Measurements from ENCODE around the gene MACROD2.

MACROD2 gene

DNA sequence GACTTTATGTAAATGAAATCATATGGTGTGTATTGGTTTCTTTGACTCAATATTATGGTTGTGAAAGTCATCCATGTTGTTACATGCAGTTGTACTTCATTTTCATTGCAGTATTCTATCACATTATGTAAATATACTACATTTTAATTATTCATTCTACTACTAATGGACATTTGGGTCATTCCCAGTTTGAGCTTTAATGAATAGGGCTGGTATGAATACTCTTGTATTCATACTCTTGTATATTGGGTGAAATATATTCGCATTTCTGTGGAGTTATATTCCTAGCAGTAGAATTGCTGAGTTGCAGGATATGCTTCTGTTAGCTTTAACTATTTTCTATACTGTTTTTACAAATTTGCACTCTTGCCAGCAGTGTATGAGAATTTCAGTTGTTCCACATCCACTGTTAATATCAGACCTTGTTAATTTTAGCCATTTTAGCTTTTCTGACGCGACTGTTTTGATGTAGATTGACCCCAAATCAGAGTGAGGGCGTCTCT is 1633.6 kb downstream of the MACROD2 start:
- DNase-seq (ENCODE audit: low read depth), result no peak

DNA sequence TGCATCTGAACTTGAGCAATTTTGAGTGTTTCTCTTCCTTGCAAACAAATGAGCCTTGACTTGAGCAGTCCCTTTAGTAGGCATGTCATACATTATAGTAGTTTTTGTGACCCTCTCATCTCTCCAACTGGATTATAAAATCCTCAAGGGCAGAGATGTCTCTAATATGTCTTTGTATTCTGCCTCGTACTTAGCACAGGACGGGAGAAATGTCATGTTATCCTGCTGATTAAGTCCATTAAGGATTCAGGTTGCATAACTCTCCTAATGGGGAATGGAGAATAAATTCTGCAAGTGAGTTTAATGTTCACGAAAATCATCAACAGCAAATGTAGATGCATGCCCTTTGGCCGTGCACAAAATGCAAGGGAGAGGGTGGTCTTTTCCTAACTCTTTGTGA is 1635.0 kb downstream of the MACROD2 start:
- no peak for DNase-seq (ENCODE audit: low read depth)

DNA sequence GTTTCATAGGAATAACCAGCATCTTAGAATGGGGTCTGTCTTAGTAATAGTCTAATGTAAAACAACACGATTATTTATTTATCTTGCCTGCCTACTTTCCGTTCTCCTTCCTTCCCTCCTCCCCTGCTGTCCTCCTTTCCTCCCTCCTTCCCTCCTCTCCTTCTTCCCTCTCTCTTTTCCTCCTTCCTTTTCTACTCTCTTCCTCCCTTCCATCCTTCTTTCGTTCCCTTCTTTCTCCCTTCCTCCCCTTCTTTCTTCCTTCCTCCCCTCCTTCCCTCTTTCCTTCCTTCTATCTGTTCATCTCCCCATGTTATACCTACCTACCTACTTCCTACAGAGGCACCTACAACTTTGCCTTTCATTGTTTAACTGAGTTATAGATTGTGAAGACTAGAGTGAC is 1637.4 kb downstream of the MACROD2 start:
- no peak for DNase-seq (ENCODE audit: low read depth)

DNA sequence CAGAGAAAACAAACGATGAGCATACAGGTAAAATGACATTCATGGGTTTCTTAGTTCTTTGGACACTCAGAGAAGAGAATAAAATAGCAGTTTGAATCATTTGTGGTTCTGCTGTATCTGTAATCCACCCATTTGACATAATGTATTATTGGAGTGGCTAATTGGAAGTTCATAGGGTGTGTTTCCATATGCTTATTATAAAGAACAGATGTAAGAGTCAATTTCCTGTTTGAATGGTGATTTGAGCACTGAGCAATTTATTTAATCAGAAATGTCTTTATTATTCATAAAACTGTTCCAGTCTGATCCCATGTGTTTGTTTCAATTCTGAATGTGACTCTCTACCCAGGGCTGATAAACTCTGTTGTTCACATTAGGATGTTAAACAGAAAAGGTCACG is 1638.8 kb downstream of the MACROD2 start:
- no peak for DNase-seq (ENCODE audit: low read depth)

DNA sequence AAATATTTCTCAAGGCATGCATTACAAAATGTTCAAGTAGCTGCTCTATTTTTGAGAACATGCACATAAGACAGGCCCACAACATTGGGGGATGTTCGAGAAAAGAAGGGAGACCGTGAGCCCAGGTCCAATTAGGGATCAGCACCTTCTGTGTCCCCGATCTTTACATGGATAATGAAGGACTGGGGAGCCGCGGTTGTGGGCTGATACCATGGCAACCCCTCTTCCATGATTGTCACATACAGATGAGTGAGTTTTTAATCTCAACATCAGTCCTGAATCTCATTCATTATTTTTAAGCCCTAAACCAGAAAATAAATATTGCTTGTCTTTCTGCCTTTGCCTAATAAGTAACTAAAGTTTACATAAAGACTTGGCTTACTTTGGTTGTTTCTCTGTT is 1642.2 kb downstream of the MACROD2 start:
- no peak for DNase-seq (ENCODE audit: low read depth)

DNA sequence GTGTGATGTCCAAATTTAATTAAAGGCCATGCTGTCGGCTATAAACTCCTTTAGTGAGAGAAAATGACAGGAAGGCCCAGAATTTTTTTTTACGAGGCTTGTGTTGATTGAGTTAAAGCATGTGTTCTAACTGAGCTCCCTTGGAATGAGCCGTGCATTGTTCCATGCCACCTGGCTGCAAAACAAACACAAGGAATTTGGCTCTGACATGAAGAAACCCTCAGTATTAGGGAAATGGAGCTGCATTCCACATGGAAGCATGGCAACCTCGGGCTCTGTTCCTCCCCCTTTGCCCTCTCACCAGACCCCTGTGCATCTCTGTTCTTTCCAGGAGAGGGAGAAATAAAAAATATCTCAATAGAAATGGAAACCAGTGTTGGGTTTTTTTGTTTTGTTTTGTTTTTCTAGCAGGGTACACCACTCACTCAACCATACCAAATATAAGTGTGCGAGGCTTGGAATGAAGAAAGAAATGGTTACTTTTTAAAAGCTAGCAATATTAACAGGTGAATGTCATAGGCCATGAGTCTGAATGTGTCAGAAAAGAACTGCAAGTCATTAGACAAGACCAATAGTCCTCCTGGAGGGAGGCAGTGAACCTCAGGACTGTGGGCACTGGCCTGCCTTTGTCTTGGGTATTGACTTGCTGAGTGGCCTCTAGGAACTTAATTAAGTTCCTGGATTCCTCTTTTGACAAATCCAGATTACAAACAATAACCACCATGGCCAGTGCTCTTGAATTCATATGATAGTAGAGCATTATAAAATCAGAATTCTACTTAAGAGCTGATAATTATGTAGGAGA is 1642.8 kb downstream of the MACROD2 start:
- no peak for DNase-seq (ENCODE audit: low read depth)

DNA sequence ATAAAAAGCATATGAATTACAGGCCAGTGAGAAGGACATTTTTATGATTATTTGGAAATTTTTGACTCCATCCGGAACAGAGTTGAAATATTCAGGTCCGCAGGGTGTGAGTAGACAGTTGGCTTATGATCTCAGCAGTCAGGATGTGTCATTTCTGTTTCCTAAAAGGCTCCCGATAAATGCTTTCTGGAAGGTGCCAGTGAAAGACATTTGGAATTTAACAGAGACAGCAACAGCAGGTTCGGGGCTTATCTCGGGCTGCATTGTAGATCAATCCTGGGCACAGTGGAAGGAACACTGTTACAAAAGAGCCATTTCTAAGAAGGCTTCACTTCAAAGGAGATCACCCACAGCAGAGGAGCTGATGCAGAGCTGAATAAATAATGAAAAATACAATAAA is 1643.5 kb downstream of the MACROD2 start:
- DNase-seq (ENCODE audit: low read depth), result no peak

DNA sequence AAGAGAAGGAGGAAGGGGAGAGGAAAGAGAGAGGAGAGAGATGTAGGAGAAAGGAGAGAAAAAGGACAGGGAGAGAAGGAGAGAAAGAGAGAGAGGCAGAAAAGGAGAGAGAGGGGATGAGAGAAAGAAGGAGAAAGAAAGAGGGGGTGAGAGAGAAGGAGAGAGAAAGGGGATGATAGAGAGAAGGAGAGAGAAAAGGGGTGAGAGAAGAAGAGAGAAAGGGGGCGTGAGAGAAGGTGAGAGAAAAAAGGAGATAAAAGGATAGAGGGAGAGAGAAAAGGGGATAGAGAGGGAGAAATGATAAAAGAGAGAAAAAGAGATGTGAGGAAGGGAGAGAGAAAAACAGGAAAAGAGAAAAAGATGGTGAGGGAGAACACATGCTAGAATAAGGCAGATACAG is 1644.5 kb downstream of the MACROD2 start:
- no peak for DNase-seq (ENCODE audit: low read depth)

DNA sequence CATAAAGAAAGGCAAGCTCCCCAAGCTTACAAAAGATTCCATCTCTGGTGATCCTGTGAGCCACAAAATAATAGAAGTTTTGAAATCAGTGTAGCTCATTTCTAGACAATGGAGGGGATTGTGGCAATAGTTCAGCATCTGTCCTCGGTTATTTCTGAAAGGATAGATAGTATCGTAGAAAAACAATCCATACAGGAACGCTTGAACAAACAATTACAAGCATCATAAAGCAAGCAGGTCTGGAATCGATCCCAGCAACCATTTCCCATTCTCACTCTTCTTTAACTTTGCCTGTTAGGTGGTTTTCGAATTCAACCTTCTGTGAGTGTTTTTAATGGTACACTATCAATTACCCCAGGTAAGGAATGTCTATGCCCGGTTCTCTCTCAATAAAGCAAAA is 1646.8 kb downstream of the MACROD2 start:
- DNase-seq (ENCODE audit: low read depth), result no peak

DNA sequence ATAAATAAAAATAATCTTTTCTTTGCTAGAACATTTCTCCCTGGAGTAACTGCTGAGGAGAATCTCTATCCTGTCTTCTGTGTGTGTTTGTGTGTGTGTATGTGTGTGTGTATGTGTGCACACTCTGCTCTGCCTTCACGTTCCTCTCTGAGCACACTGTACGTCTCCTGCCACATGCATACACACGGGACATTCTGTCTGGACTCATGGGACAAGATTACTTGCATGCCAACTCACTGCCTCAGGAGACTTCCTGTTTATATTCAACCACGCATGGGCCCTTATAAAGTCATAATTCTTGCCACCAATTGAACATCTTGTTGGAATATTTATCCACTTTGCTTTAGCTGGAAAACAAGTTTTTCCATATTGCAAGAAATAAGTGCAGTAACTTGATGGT is 1647.4 kb downstream of the MACROD2 start:
- no peak for DNase-seq (ENCODE audit: low read depth)

DNA sequence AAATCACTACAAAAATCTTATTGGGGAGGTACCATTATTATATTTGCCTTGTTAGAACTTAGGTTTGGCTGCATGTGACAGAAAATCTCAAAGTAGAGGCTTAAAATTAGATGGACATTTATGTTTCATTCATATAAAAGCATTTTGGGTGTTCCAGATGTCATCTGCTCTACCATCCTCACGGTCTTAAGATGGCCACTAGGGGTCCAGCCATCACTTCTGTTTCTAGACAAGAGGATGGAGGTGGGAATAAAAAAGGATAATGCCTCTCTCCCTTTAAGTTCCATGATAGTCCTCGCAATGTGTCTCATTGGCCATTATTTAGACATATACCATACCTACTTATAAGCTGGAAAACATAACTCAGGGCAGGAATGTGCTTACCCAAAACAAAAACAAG is 1648.4 kb downstream of the MACROD2 start:
- no peak for DNase-seq (ENCODE audit: low read depth)

DNA sequence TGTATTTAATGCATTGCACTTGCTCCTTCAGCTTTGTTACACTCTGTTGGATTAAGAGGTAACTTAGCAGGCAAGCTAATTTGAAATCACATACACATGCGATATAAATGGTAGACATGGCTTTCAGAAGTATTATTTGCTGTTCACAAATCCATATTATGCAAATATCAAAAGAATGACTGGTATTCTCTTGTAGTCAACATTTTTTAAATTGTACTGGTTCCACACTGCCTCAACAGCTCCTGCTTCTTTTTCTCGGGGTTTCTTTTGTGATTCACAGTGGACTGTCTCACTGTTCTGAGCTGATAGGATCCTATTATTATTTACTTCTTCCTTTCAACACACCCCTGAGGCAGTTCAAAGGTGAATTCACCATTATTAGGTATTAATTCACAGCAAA is 1650.5 kb downstream of the MACROD2 start:
- no peak for DNase-seq (ENCODE audit: low read depth)

DNA sequence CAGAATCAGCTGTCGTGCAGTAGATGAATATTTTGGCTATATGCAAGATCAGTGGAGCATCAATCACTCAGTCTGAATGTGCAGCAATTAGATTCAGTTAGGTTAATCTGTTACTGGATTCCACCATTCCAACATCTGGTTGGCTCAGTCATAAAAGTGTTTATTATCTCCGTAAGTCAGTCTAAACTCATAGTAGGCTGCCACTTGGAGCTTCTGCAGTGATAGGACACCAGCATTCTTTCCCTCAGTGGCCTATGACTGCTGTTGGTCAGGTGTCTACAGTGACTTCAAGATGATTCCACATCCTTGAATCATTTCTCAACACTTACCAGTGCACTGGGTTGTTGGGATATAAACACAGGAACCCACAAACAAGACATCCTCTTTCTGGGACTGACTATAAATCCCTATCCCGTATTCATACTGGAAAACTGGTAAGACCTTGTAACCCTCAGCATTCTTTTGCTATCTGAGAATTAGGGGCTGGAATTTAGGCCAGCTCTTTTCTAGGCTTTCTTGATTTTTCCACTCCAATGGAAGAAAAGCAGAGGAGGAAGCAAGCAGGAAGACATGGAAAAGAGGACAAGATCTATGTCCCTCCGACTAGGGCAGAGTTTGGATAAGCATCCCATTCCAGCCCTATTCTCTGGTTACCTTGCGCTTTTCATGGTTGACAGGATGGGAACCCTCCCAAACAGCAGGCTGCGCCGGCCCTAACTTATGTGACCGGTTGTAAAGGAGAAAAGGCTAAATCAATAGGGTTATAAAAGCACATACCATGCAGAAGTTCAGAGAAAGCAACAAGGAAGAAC is 1658.3 kb downstream of the MACROD2 start:
- no peak for DNase-seq (ENCODE audit: low read depth)

DNA sequence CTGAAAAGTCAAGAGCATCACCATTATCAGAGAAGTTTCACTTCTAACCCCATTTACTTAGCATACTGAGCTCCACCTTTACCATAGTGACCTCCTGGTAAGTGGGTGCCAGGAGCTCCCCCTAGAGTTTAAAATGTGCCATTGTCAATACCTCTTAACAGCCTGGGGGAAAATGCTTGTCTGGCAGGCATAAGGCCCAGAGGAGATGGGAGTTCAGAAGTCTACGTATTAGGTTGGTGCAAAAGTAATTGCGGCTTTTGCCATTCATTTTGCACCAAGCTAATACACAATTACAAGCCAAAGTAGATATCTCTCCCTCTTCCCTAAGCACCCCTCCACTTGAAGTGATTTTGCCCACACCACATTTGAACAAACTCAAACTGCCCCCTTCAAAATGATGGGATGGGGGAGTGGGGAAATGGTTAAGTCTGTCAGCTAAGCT is 1658.9 kb downstream of the MACROD2 start:
- DNase-seq (ENCODE audit: low read depth), result no peak

DNA sequence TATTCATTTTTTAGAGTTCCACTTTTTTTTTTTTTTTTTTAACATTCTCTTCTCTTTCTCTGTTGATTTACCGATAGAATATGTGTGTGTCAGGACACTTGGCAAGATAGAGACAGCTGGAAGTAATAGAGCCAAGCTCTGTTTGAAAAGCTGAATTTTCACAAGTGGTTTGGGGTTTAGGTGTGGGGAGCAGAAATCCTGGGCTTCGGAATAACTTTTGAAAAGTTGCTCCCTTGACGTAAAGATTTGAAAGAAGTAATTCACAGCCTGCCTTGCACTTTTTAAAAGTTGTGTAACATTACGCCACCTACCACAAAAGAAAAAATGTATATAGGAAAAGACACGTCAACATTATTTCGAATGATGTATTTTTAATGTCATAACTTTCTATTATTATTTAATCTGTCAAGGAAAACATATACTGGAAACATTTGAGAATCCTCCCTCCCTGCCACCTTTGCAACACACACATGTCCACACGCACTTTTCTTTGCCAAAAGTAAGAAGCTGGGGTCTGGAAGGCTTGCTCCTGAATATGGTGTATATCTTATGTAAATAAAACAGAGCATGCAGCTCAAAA is 1660.1 kb downstream of the MACROD2 start:
- no peak for DNase-seq (ENCODE audit: low read depth)

DNA sequence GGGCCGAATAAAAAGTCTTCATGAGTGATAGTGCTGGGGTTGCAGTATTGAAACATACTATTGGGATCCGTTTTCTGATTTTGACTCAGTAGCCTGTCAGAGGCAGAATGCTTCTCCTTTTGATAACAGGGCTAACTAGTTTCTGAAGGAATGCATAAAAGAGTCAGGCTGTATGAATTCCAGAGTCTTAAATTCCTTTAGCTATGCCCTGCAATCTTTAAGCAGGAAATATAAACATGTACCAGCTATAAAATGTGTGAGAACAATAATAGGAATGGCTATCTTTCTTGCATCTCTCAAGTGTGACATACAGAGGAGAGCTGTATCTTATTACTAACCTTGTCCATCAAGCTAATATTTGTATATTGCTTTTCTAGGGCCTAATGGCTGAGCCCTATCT is 1660.8 kb downstream of the MACROD2 start:
- DNase-seq (ENCODE audit: low read depth), result no peak

DNA sequence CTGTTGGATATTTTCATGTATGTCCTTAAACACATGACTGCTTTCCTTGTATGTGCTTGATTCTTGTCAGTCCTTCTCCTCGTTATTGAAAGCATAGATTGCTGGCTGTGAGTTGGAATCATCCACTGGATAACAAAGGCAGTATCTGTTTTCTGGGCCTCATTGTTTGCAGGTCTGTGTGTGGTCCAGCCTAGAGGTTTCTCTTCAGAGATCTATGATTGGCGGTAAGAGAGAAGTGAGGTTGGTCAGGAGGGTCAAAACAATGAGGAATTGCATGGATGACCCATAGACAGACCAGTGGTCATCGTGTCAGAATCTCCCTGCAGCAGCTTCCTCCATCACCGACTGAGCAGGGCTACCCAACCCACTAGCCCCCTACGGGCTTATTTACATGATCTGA is 1663.0 kb downstream of the MACROD2 start:
- DNase-seq (ENCODE audit: low read depth), result no peak

DNA sequence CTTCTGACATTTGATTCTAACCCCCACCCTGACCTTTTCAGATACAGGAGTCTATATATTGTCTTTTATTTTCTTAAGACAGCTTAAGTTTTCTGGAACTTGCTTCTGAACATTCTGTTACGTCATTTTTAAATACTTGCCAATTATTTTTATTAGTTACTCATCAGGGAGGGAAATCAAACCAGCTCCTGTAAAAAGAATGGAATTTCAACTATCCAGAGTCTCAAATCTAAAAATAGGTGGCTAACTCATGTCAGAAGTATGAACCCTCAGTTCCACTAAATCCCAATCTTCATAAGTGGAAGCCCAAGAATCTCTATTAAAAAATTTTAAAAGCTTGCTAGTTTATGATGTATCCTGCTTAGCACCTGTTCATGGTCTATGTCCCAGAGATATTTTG is 1677.9 kb downstream of the MACROD2 start:
- DNase-seq (ENCODE audit: low read depth), result no peak

DNA sequence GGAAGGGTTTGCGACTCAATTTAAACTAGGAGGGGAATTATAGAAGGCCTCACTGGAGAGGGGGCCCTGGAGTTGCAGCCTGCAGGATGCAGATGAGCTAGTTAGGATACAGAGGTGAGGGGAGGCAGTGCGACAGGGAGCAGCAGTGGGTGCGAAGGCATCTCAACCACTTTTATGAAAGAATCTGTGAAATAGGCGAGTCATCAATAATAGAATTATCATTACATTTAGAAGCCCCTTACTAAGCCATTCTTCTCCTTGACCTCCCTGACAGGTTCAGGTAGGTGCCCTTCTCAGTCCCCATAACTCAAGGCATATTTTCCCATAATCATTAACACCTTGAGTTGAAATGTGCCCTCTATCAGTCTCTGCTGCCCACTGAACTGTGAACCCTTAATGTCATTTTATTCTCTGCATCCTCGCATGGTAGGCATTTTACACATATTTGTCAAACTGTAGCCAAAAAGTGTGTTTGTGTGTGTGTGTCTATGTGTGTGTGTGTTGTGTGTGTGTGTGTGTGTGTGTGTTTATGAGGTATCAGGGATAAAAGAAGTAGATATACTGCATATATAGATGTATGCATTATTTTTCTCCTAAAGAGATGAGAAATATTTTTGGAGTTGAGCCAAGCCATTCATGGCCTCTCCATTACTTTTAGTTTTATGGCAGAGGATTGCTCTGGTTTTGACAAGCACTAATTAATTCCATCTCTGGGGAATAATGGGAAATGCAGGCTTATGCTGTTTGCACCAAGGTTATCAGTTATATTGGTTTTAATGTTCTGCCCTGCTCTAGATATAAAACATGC is 1679.1 kb downstream of the MACROD2 start:
- DNase-seq (ENCODE audit: low read depth), result no peak

DNA sequence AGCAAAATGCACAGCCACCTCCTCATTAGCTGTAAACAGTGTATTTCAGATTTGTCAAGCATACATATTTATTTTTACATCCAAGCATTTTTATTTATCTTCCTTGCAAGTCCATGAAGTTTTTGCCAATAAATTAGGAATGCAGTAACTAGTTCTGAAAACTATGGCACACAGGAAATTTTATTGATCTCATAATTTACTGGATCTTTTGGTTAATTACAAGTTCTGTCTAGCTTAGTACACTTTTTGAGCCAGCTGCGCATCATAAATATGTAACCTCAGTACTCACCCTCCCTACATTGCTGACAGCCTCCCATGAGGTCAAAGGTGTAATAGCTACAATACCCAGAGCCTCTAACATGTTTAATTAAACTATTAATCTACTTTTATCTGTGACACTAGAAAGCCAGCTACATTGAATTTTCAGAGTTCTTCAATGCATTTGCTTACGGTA is 1679.8 kb downstream of the MACROD2 start:
- DNase-seq (ENCODE audit: low read depth), result no peak

DNA sequence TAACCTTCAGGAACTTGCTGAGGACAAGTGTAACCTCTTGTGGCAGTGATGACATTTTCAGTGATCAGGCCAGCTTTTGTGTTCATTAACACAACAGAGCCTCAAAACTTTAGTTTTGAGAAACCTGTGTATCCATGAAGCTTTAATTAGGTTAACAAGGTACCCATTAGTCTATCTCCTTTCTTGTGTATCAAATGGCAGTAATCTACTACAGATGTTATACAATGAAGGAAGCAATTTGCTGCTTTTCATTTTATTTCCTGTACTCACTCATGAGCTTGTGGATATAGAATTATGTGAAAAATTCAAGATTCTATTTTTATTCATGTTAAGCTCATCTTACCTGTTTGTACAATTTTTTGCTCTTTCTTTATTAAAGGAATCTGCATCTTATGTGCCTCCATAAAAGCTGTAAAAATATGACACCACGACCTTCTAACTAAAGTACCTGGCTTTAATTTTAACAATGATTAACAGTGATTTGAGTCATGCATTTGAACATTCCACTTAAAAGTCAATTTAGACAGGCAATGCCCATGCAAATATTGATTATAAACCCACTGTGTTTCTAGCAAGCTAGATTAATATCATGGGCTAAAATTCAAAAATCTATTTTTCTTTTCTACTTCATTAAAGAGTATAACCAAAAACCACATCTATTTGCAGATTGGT is 1680.6 kb downstream of the MACROD2 start:
- no peak for DNase-seq (ENCODE audit: low read depth)
